ENCODE measurements around the gene EXOSC7.
A peak's percentile ranks its signal among the peaks of the same experiment; 100 is the strongest.

Gene EXOSC7

DNA sequence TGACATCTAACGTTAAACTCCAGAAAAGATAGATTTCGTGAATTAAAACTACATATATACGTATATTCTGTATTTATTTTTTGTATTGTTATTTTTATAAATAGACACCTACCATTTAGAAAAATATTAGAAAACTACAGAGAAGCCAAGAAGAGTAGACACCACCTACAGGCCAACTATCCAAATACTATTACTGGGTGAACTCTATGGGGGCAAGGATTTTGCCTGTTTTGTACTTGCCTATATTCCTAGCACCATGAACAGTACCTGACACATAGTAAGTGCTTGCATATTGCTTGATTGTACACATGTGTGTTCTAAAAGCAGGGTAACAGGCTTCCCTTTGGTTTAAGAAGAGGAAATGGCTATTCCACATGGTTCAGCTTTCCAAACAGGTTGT is 25.7 kb downstream of the EXOSC7 start:
- no peak for DNase-seq (ENCODE audit: low read depth)
- no peak overlapping the region for H3K4me3 ChIP-seq (ENCODE audit: low read length)
- TF ChIP-seq, protein P1, sequence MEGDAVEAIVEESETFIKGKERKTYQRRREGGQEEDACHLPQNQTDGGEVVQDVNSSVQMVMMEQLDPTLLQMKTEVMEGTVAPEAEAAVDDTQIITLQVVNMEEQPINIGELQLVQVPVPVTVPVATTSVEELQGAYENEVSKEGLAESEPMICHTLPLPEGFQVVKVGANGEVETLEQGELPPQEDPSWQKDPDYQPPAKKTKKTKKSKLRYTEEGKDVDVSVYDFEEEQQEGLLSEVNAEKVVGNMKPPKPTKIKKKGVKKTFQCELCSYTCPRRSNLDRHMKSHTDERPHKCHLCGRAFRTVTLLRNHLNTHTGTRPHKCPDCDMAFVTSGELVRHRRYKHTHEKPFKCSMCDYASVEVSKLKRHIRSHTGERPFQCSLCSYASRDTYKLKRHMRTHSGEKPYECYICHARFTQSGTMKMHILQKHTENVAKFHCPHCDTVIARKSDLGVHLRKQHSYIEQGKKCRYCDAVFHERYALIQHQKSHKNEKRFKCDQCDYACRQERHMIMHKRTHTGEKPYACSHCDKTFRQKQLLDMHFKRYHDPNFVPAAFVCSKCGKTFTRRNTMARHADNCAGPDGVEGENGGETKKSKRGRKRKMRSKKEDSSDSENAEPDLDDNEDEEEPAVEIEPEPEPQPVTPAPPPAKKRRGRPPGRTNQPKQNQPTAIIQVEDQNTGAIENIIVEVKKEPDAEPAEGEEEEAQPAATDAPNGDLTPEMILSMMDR (conservative IDR thresholded peaks at IDR 0.05; ENCODE audit: low read length) = no peak

DNA sequence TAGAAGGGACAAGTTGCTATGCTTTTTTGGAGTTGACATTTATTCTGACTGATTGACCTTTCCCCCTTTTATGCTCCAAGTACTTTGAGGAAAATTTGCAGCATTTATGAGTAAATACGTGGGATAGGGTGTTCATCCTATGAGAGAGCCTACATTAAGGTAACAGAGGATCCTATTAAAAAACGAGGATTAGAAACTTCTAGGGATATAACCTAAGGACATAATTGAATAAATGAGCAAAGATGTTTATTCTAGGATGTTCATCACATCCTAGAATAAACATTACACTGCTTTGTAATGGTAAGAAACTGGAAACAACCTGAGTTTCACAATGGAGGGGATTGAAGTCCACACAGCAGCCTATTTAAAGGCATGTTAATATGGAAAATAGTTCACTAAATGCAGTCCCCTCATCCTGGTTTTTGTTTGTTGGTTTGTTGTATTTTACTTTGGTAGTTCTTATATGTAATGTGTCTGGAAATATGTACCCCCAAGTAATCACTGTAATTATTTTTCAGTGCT is 26.2 kb downstream of the EXOSC7 start:
- TF ChIP-seq, protein P1 (conservative IDR thresholded peaks at IDR 0.05; ENCODE audit: low read length) = no peak
- DNase-seq (ENCODE audit: low read depth) = no peak
- H3K4me3 ChIP-seq (ENCODE audit: low read length) = no peak overlapping the region

DNA sequence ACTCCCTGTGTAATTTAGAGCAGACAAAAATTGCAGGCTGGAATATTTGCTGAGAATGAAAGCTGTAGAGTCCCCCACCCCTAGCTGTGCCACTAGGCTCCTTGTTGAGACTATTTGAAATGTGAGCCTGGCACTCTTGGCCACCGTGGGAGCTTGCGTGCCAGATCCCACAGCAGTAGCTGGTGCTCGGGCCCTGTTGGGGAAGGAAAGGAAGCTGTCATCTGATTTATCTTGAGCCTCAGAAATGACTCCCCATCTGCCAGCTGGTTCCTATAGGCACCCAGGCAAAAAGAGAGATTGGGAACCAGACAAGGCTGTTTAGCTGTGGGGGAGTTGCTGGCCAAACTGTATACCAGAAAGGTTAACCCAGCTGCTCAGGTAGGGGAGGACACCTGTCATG is 26.7 kb downstream of the EXOSC7 start:
- no peak overlapping the region for H3K4me3 ChIP-seq (ENCODE audit: low read length)
- DNase-seq (ENCODE audit: low read depth) = no peak
- TF ChIP-seq, protein P1 (conservative IDR thresholded peaks at IDR 0.05; ENCODE audit: low read length) = no peak

DNA sequence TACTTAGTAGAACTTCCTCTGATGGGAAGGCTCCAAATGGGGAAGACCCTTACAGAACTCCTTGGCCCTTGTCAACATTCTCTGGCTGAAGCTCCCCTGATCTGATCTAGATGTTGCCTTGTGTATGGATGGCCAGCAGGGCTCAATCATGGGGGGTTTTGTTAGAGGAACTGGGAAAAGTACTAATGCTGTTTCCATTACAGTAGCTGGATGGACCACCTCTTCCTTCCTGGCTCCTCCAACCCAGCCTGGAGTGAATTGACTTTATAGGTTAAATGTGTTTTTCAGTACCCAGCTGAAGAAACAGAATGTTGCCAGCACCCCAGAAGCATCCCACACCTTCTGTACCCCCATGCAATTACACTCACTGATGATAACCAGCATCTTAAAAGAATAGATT is 27.4 kb downstream of the EXOSC7 start:
- TF ChIP-seq, protein P1 (conservative IDR thresholded peaks at IDR 0.05; ENCODE audit: low read length) = no peak
- DNase-seq (ENCODE audit: low read depth) = no peak
- H3K4me3 ChIP-seq (ENCODE audit: low read length) = no peak overlapping the region

DNA sequence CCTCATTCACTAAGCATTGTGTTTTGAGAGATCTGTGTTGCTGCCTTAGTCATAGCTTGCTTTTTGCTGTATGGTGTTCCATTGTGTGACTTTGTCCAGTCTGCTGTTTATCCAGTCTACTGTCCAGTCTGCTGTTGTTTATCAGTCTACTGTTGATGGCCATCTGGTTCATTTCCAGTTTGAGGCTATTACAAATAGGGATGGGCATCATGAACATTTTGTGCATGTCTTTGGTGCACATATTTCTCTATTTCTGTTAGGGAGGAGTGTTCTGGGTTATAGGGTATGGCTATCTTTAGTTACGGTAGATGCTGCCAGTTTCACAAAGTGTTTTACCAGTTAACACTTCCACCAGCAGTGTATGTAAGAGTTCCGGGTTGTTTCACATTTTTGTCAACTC is 27.8 kb downstream of the EXOSC7 start:
- TF ChIP-seq, protein P1 (conservative IDR thresholded peaks at IDR 0.05; ENCODE audit: low read length) = no peak
- no peak overlapping the region for H3K4me3 ChIP-seq (ENCODE audit: low read length)
- no peak for DNase-seq (ENCODE audit: low read depth)

DNA sequence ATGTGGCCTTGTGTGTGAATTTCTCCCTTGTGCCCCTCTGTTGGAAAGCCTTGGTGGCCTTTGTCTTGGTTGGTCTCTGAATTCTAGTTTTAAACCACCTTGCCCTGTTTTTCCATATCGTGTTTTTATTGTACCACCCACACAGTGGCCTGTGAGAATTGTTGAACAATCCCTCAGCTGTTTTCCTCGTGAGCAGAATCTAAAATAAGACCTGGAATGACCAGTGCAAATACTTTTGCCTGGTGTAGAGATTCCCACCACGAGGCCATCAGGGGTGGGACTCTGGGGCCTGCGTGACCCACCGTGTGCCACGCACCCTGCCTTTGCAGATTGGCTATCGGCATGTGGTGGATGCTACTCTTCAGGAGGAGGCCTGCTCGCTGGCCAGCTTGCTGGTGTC is 31.0 kb downstream of the EXOSC7 start:
- DNase-seq (ENCODE audit: low read depth) = no peak
- TF ChIP-seq, protein P1 (conservative IDR thresholded peaks at IDR 0.05; ENCODE audit: low read length) = no peak
- no peak overlapping the region for H3K4me3 ChIP-seq (ENCODE audit: low read length)

DNA sequence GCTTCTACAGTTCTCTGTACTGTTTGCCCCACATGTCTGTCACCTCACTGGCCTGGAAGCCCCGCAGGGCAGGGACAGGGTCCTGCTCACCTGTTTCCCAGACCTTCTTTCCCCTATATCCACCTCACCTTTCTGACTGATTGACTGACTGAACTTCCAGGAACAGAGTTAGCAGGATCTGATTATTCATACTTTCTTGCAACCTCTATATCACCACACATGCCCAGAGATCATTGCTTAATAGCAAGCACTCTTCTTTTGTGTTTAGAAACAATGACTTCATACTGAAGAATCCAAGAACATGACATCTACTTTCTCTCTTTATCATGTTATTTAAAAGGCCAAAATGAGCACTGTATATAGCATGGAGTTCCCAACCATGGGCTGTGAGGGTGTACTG is 32.1 kb downstream of the EXOSC7 start:
- H3K4me3 ChIP-seq (ENCODE audit: low read length) = no peak overlapping the region
- TF ChIP-seq, protein P1 (conservative IDR thresholded peaks at IDR 0.05; ENCODE audit: low read length) = no peak
- peak; percentile 81 for DNase-seq (ENCODE audit: low read depth)

Measured in AG10803 (cell line).